ENCODE results near the gene CRYBA2. TPM values are rescaled to one million over a fixed set of nuclear protein-coding genes. Genes with fewer than 3 reads are reported as not detected.

CRYBA2 gene
- total RNA-seq, 1 experiment from 2014 or later, result not detected

DNA sequence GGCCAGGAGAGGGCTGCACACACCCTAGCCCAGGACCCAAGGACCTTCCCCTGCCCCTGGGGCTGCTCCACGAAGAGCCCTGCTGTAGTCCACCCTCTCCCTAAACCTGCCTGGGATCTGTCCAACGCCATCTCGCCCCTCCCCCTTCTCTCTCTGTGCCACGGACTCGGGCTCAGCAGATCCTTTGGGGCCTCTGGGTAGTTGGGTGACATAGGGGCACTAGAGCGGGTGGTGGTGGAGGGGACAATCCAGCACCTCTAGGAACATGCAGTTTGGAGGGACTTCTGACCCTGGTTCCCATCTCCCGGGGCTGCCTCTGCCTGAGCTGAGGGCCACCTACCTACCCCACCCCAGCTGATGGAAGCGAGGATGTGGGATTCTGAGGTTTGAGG is 7.3 kb upstream of the CRYBA2 start:
- ATAC-seq (no peak), DNase-seq (ENCODE audit: low read depth, low spot score) (no peak)
- POLR2A ChIA-PET, result no interaction called here
- BruUV-seq (replicated peaks), result no TSS peak
- in situ Hi-C loops (cut with HindIII; ENCODE audit: low pct_unique_long_range_greater_than_20kb, low sequenced_read_pairs) (no loop called here), intact Hi-C loops (cut with micrococcal nuclease; ENCODE audit: unreplicated experiment) (no loop called here)
- H3K36me3 ChIP-seq (ENCODE audit: control insufficient read depth, insufficient read depth, low read length), result no peaks in the 10 kb centered on the region
- H3K27ac ChIP-seq (ENCODE audit: low read length), result no peak overlapping the region
- TF ChIP-seq POLR2AphosphoS5 (IDR thresholded peaks at IDR 0.05; ENCODE audit: low read depth, low read length) (no peak), CTCF (IDR thresholded peaks at IDR 0.05) (no peak), TCF7L2 (IDR thresholded peaks at IDR 0.05; ENCODE audit: low read depth, low read length) (no peak), SIN3A (IDR thresholded peaks at IDR 0.05; ENCODE audit: borderline replicate concordance, insufficient read depth, low read depth, low read length) (no peak)
- TF ChIP-seq, protein P1, sequence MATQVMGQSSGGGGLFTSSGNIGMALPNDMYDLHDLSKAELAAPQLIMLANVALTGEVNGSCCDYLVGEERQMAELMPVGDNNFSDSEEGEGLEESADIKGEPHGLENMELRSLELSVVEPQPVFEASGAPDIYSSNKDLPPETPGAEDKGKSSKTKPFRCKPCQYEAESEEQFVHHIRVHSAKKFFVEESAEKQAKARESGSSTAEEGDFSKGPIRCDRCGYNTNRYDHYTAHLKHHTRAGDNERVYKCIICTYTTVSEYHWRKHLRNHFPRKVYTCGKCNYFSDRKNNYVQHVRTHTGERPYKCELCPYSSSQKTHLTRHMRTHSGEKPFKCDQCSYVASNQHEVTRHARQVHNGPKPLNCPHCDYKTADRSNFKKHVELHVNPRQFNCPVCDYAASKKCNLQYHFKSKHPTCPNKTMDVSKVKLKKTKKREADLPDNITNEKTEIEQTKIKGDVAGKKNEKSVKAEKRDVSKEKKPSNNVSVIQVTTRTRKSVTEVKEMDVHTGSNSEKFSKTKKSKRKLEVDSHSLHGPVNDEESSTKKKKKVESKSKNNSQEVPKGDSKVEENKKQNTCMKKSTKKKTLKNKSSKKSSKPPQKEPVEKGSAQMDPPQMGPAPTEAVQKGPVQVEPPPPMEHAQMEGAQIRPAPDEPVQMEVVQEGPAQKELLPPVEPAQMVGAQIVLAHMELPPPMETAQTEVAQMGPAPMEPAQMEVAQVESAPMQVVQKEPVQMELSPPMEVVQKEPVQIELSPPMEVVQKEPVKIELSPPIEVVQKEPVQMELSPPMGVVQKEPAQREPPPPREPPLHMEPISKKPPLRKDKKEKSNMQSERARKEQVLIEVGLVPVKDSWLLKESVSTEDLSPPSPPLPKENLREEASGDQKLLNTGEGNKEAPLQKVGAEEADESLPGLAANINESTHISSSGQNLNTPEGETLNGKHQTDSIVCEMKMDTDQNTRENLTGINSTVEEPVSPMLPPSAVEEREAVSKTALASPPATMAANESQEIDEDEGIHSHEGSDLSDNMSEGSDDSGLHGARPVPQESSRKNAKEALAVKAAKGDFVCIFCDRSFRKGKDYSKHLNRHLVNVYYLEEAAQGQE (IDR thresholded peaks at IDR 0.05; ENCODE audit: insufficient read depth in 1 of 2, low read depth in 2 of 2, low read length in 1 of 2), result no peak
- no peaks in the 10 kb centered on the region for H3K9me3 ChIP-seq (ENCODE audit: control insufficient read depth, insufficient read depth, low read depth, low read length)
- CTCF ChIA-PET, result no interaction called here
- H3K4me3 ChIP-seq (ENCODE audit: low read depth in 2 of 2, low read length in 2 of 2), result no peak overlapping the region
- H3K27me3 ChIP-seq (ENCODE audit: control insufficient read depth, insufficient read depth, low read length), result peaks cover 4% of the 10 kb centered on the region; the same call in 1 of the 2 replicates
- peaks cover 4% of the 10 kb centered on the region; the same call in 1 of the 2 replicates for H3K4me1 ChIP-seq (ENCODE audit: control insufficient read depth, insufficient read depth, low read length)

DNA sequence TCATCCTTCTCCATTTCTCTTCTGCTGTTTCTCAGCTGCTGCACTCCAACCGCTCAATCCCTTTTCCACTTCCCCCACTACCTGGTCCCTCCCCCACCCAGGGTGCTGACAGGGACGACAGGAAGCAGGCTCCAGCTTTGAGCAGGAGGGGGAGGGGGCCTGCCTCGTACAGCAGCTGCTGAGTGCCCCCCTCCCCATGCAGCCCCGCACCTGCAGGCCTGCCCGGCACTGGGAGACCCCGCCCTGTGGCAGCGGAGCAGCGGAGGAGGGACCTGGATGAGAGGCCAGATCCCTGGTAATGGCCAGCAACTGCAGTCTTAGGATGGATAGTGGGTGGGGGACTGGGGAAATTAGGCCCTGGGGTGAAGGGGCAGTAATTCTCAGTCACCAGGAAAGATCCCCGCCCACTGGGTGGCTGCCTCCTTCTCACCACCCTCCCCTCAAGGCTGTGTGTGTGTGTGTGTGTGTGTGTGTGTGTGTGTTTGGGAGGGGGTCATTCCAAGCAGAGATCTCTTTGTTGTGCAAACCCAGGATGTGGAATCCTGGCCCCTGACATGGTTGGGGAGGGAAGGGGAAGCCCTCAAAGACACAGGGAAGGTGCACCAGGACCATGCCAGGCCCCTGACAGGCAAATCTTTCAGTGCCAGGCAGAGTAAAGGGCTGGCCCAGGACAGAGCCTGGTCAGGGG is 6.8 kb upstream of the CRYBA2 start:
- POLR2A ChIA-PET, result no interaction called here
- no peak overlapping the region for H3K4me3 ChIP-seq (ENCODE audit: low read depth in 2 of 2, low read length in 2 of 2)
- no peaks in the 10 kb centered on the region for H3K9me3 ChIP-seq (ENCODE audit: control insufficient read depth, insufficient read depth, low read depth, low read length)

More for the DNA sequence above, 6.8 kb upstream of the CRYBA2 start:
- Histone ChIP-seq H3K36me3 (ENCODE audit: control insufficient read depth, insufficient read depth, low read length) (no peaks in the 10 kb centered on the region), H3K27me3 (ENCODE audit: control insufficient read depth, insufficient read depth, low read length) (peaks cover 4% of the 10 kb centered on the region; the same call in 1 of the 2 replicates), H3K4me1 (ENCODE audit: control insufficient read depth, insufficient read depth, low read length) (peaks cover 4% of the 10 kb centered on the region; the same call in 1 of the 2 replicates), H3K27ac (ENCODE audit: low read length) (no peak overlapping the region)
- CTCF ChIA-PET, result no interaction called here
- DNase-seq (ENCODE audit: low read depth, low spot score) (no peak), ATAC-seq (no peak)
- TF ChIP-seq POLR2AphosphoS5 (IDR thresholded peaks at IDR 0.05; ENCODE audit: low read depth, low read length) (no peak), CTCF (IDR thresholded peaks at IDR 0.05) (no peak), SIN3A (IDR thresholded peaks at IDR 0.05; ENCODE audit: borderline replicate concordance, insufficient read depth, low read depth, low read length) (no peak), TCF7L2 (IDR thresholded peaks at IDR 0.05; ENCODE audit: low read depth, low read length) (no peak)
- TF ChIP-seq, protein P1 (IDR thresholded peaks at IDR 0.05; ENCODE audit: insufficient read depth in 1 of 2, low read depth in 2 of 2, low read length in 1 of 2), result no peak
- intact Hi-C loops (cut with micrococcal nuclease; ENCODE audit: unreplicated experiment) (loop anchor here (2.0 to 10.0 kb wide), 2 partner anchors 31 to 155 kb away; no protein-coding TSS in a partner anchor), in situ Hi-C loops (cut with HindIII; ENCODE audit: low pct_unique_long_range_greater_than_20kb, low sequenced_read_pairs) (no loop called here)
- no TSS peak for BruUV-seq (replicated peaks)
